Measurements from ENCODE around the gene CABP7.

Gene CABP7

DNA sequence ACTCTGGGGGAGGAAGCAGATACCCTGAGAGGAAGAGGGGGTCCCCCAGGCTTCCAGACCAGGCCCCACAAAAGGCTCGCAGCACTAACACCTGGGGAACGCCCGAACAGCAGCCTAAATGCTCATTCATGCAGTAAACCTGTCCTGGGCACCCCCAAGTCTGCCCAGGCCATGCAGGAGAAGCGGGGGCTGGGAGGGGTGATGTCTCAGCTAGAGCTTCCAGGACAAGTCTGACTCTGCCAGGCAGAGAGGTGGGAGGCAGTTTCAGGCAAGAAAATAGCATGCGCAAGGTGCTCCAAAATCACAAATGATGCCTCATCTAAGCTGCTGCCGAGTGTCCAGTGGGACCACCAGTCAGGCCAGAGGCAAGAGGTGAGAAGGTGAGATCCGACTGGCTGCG is 14.6 kb downstream of the CABP7 start:
- Histone ChIP-seq H3K27ac (no peak overlapping the region), H3K9ac (no peak overlapping the region), H3K27me3 (ENCODE audit: insufficient read depth, low read depth) (no peaks in the 10 kb centered on the region), H3K4me2 (no peak overlapping the region), H2AFZ (ENCODE audit: low read depth) (no peak overlapping the region), H3K79me2 (ENCODE audit: insufficient read depth, low read depth) (no peaks in the 10 kb centered on the region), H3K4me1 (ENCODE audit: low read depth, poor library complexity, severe bottlenecking) (no peaks in the 10 kb centered on the region), H3K36me3 (ENCODE audit: insufficient read depth) (no peaks in the 10 kb centered on the region), H4K20me1 (ENCODE audit: insufficient read depth) (no peaks in the 10 kb centered on the region), H3K4me3 (IDR thresholded peaks at IDR 0.05; ENCODE audit: insufficient read depth, low read depth, low read length) (no peak overlapping the region)
- TF ChIP-seq, protein P1, sequence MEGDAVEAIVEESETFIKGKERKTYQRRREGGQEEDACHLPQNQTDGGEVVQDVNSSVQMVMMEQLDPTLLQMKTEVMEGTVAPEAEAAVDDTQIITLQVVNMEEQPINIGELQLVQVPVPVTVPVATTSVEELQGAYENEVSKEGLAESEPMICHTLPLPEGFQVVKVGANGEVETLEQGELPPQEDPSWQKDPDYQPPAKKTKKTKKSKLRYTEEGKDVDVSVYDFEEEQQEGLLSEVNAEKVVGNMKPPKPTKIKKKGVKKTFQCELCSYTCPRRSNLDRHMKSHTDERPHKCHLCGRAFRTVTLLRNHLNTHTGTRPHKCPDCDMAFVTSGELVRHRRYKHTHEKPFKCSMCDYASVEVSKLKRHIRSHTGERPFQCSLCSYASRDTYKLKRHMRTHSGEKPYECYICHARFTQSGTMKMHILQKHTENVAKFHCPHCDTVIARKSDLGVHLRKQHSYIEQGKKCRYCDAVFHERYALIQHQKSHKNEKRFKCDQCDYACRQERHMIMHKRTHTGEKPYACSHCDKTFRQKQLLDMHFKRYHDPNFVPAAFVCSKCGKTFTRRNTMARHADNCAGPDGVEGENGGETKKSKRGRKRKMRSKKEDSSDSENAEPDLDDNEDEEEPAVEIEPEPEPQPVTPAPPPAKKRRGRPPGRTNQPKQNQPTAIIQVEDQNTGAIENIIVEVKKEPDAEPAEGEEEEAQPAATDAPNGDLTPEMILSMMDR (conservative IDR thresholded peaks at IDR 0.05; ENCODE audit: low read depth, low read length) = no peak

DNA sequence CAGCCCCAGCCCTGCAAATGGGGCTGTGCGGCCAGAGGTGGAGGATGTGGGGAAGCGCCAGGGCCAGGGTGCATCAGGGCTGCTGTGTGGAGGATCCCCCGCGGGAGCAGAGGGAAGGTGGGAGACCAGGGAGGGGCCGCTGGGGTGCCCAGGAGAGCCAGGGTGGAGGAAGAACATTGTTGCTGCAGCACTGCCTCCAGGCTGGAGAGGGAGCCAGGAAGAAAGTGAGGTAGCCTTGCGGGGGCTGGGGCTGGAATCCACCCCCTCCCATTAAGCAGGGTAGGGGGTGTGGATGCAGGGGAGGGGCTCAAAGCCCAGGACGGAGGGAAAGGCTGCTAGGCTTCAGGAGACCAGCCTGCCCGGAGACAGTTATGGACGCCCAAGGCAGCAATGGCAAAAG is 15.0 kb downstream of the CABP7 start:
- TF ChIP-seq, protein P1 (conservative IDR thresholded peaks at IDR 0.05; ENCODE audit: low read depth, low read length) = no peak
- Histone ChIP-seq H3K4me1 (ENCODE audit: low read depth, poor library complexity, severe bottlenecking) (no peaks in the 10 kb centered on the region), H2AFZ (ENCODE audit: low read depth) (no peak overlapping the region), H3K4me3 (IDR thresholded peaks at IDR 0.05; ENCODE audit: insufficient read depth, low read depth, low read length) (no peak overlapping the region), H3K27me3 (ENCODE audit: insufficient read depth, low read depth) (no peaks in the 10 kb centered on the region), H4K20me1 (ENCODE audit: insufficient read depth) (no peaks in the 10 kb centered on the region), H3K27ac (no peak overlapping the region), H3K9ac (no peak overlapping the region), H3K79me2 (ENCODE audit: insufficient read depth, low read depth) (no peaks in the 10 kb centered on the region), H3K4me2 (no peak overlapping the region), H3K36me3 (ENCODE audit: insufficient read depth) (no peaks in the 10 kb centered on the region)

DNA sequence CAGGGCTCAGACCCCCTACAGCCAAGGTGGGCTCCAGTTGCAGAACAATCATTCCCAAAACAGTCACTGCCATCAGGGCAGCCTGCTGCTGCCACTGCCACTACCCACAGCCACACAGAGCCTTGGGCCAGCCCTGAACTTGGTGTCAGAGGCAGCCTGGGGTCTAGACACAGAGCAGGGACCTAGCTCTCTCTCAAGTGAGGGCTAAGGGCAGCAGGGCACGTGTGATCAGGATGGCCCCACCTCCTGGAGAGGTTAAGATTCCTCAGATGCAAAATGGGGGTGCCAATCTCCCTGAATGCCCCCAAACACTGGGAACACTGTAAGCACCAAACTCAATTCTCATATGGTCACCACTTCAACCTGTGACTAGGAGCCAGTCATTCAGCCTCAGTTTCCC is 15.6 kb downstream of the CABP7 start:
- H3K36me3 ChIP-seq (ENCODE audit: insufficient read depth) = no peaks in the 10 kb centered on the region
- no peak overlapping the region for H3K4me3 ChIP-seq (IDR thresholded peaks at IDR 0.05; ENCODE audit: insufficient read depth, low read depth, low read length)
- no peaks in the 10 kb centered on the region for H3K27me3 ChIP-seq (ENCODE audit: insufficient read depth, low read depth)
- H3K9ac ChIP-seq = no peak overlapping the region
- H3K79me2 ChIP-seq (ENCODE audit: insufficient read depth, low read depth) = no peaks in the 10 kb centered on the region
- no peak overlapping the region for H2AFZ ChIP-seq (ENCODE audit: low read depth)
- H3K4me1 ChIP-seq (ENCODE audit: low read depth, poor library complexity, severe bottlenecking) = no peaks in the 10 kb centered on the region
- H3K27ac ChIP-seq = no peak overlapping the region
- no peaks in the 10 kb centered on the region for H4K20me1 ChIP-seq (ENCODE audit: insufficient read depth)
- TF ChIP-seq, protein P1 (conservative IDR thresholded peaks at IDR 0.05; ENCODE audit: low read depth, low read length) = no peak
- H3K4me2 ChIP-seq = no peak overlapping the region

DNA sequence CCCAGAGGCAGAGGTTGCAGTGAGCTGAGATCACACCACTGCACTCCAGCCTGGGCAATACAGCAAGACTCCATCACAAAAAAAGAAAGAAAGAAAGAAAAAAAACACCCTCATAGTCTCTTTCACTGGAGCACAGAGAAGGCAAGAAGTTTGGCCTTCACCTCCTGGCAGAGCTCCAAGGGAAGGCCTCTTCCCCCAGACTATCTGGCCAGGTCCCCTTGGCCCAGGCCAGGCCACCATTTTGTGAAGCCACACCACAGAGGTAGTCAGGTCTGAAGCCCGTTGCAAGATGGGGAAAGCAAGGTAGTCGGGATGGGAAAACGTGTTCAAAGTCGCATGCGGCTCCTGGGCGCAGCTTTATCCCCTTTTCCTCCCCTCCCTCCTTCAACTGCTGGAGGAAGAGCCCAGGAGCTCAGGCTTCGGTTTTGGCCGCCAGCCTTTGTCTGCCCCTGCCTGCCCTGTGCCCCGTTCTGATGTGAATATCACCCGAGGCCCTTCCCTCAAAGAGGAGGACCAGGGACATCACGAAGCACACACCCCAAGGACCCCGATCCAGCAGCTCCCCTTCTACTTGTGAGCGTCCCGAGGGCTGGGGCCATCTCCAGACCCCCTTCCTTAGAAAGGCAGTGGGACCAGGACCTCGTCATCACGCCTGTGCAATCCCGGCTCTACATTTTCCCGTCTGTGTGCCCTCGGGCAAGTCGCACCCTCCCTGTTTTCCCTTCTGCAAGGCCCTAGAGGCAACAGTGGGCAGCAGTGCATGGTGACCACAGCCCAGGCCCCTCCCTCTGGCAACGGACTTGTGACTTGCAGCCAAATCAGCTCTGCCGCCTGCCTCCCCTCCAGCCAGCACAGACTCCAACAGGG is 17.7 kb downstream of the CABP7 start:
- Histone ChIP-seq H3K9ac (no peak overlapping the region), H3K4me3 (IDR thresholded peaks at IDR 0.05; ENCODE audit: insufficient read depth, low read depth, low read length) (no peak overlapping the region), H3K27me3 (ENCODE audit: insufficient read depth, low read depth) (no peaks in the 10 kb centered on the region), H4K20me1 (ENCODE audit: insufficient read depth) (no peaks in the 10 kb centered on the region), H3K27ac (no peak overlapping the region), H2AFZ (ENCODE audit: low read depth) (no peak overlapping the region), H3K4me1 (ENCODE audit: low read depth, poor library complexity, severe bottlenecking) (no peaks in the 10 kb centered on the region), H3K79me2 (ENCODE audit: insufficient read depth, low read depth) (no peaks in the 10 kb centered on the region), H3K4me2 (no peak overlapping the region), H3K36me3 (ENCODE audit: insufficient read depth) (no peaks in the 10 kb centered on the region)
- TF ChIP-seq, protein P1 (conservative IDR thresholded peaks at IDR 0.05; ENCODE audit: low read depth, low read length) = no peak
